PC-9 (cell line): Measurements from ENCODE around the gene CCM2L. TPM values are rescaled to one million over a fixed set of nuclear protein-coding genes. Genes with fewer than 3 reads are reported as not detected.

Experiments
- BruUV-seq: library from RNA; stranded (reverse); fragments of 400-500 nt; replicated peaks from 2 replicates; lab custom pipeline; 2021; lab: Mats Ljungman, UMichigan
- CTCF ChIA-PET: fragments of 300-600 bp; sonication (Branson Sonifier 250); formaldehyde crosslinking; loops from one replicate; lab custom pipeline; 2022; ENCODE audit warnings: antibody characterized with exemption; lab: Charles Lee
- POLR2A ChIA-PET: fragments of 300-600 bp; sonication (Branson Sonifier 250); formaldehyde crosslinking; loops from one replicate; lab custom pipeline; 2022; ENCODE audit warnings: antibody characterized with exemption; ENCODE audit not compliant: unreplicated experiment; lab: Charles Lee
- DNase-seq, 2 experiments: peaks; one replicate each; pipeline versions ENCODE4 v3.0.0 to v3.0.0-alpha.2; 2015 to 2022; ENCODE audit warnings: mixed read lengths in 1 of 2
- H2AFZ ChIP-seq: fragments of 200-600 bp; sonication (generic); 2 replicates; pipeline ENCODE4 v1.8.1; 2017; ENCODE audit warnings: antibody characterized with exemption
- H3F3A ChIP-seq: fragments of 200-600 bp; sonication (generic); 2 replicates; pipeline ENCODE4 v1.8.1; 2017; ENCODE audit warnings: antibody characterized with exemption, mild to moderate bottlenecking, low read depth; ENCODE audit not compliant: insufficient read depth
- H3K27ac ChIP-seq: fragments of 200-600 bp; sonication (generic); 2 replicates; pipeline ENCODE4 v1.6.1; 2016; ENCODE audit warnings: mixed run types
- H3K27me3 ChIP-seq: fragments of 200-600 bp; sonication (generic); 2 replicates; pipeline ENCODE4 v1.6.1; 2016; ENCODE audit warnings: low read depth, mixed run types; ENCODE audit not compliant: insufficient read depth
- H3K36me3 ChIP-seq: fragments of 200-600 bp; sonication (generic); 2 replicates; pipeline ENCODE4 v1.6.1; 2016; ENCODE audit warnings: low read depth, mixed run types
- H3K4me1 ChIP-seq: fragments of 200-600 bp; sonication (generic); replicated peaks from 2 replicates; pipeline ENCODE4 v1.6.1; 2016; ENCODE audit warnings: mixed run types; ENCODE audit not compliant: insufficient read depth
- H3K4me2 ChIP-seq: fragments of 200-600 bp; sonication (generic); 2 replicates; pipeline ENCODE4 v1.6.1; 2017; ENCODE audit warnings: mixed run types
- H3K4me3 ChIP-seq: fragments of 200-600 bp; sonication (generic); 2 replicates; pipeline ENCODE4 v1.6.1; 2016; ENCODE audit warnings: mixed run types
- H3K79me2 ChIP-seq: fragments of 200-600 bp; sonication (generic); 2 replicates; pipeline ENCODE4 v1.6.1; 2017; ENCODE audit warnings: low read depth, mixed run types
- H3K9me2 ChIP-seq: fragments of 200-600 bp; sonication (generic); 2 replicates; pipeline ENCODE4 v1.8.1; 2017; ENCODE audit warnings: mild to moderate bottlenecking; ENCODE audit not compliant: insufficient read depth
- H3K9me3 ChIP-seq: fragments of 200-600 bp; sonication (generic); 2 replicates; pipeline ENCODE4 v1.8.1; 2016; ENCODE audit warnings: low read depth; ENCODE audit not compliant: insufficient read depth
- H4K20me1 ChIP-seq: fragments of 200-600 bp; sonication (generic); 2 replicates; pipeline ENCODE4 v1.8.1; 2017; ENCODE audit not compliant: insufficient read depth
- EZH2 ChIP-seq: fragments of 200-600 bp; sonication (generic); IDR thresholded peaks from 2 replicates; pipeline ENCODE4 v1.8.0; 2017; ENCODE audit warnings: antibody characterized with exemption, low read depth
- intact Hi-C: fragments of 100-400 bp; cut with micrococcal nuclease; formaldehyde crosslinking; loops from one replicate; pipeline ENCODE4 v1.10.0; 2022; ENCODE audit not compliant: unreplicated experiment
- total RNA-seq: library from RNA; stranded (reverse); gene quantifications from 2 replicates; pipeline ENCODE4 v1.2.3, GENCODE V29; 2021
- TF ChIP-seq, protein P1 (sequence below): fragments of 200-600 bp; sonication (generic); conservative IDR thresholded peaks from 2 replicates; pipeline ENCODE4 v1.6.1; 2017; ENCODE audit warnings: mixed run types, antibody characterized with exemption, mild to moderate bottlenecking, moderate library complexity

CCM2L gene
- total RNA-seq, 1 experiment from 2014 or later: 0.31 TPM

DNA sequence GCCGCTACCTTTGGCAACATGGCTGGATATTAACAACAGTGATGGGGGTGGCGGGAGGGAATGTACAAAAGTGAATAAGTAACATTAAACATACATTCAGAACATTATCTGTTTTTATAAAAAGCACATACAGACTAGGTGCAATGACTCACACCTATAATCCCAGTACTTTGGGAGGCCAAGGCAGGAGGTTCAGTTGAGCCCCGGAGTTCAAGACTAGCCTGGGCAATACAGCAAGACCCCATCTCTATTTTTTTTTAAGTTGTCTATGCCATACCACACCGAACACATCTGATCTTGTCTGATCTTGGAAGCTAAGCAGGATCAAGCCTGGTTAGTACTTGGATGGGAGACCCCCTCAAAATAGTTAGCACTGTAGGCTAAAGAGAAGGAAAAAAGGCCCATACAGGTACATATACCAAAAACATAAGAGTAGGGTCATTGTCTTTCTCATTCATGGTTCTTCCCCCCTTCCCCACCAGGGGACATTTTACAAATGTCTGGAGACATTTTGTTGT lies 40.1 kb downstream of the CCM2L start:
- intact Hi-C loops: no loop called here
- no peak overlapping the region for H3K27ac ChIP-seq
- H3K79me2 ChIP-seq: no peaks in the 10 kb centered on the region
- no peaks in the 10 kb centered on the region for H3F3A ChIP-seq
- H3K27me3 ChIP-seq: peaks cover 70% of the 10 kb centered on the region
- H3K4me3 ChIP-seq: no peak overlapping the region
- H3K36me3 ChIP-seq: no peaks in the 10 kb centered on the region
- ChIA-PET POLR2A (no interaction called here), CTCF (no interaction called here)
- H3K4me2 ChIP-seq: no peak overlapping the region
- no peaks in the 10 kb centered on the region for H3K9me2 ChIP-seq
- H3K4me1 ChIP-seq: no peaks in the 10 kb centered on the region
- no TSS peak for BruUV-seq
- no peak for TF ChIP-seq EZH2
- TF ChIP-seq, protein P1, sequence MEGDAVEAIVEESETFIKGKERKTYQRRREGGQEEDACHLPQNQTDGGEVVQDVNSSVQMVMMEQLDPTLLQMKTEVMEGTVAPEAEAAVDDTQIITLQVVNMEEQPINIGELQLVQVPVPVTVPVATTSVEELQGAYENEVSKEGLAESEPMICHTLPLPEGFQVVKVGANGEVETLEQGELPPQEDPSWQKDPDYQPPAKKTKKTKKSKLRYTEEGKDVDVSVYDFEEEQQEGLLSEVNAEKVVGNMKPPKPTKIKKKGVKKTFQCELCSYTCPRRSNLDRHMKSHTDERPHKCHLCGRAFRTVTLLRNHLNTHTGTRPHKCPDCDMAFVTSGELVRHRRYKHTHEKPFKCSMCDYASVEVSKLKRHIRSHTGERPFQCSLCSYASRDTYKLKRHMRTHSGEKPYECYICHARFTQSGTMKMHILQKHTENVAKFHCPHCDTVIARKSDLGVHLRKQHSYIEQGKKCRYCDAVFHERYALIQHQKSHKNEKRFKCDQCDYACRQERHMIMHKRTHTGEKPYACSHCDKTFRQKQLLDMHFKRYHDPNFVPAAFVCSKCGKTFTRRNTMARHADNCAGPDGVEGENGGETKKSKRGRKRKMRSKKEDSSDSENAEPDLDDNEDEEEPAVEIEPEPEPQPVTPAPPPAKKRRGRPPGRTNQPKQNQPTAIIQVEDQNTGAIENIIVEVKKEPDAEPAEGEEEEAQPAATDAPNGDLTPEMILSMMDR: no peak
- no peak for DNase-seq
- H2AFZ ChIP-seq: no peak overlapping the region
- no peaks in the 10 kb centered on the region; the same call in 1 of the 2 replicates for H4K20me1 ChIP-seq
- no peaks in the 10 kb centered on the region for H3K9me3 ChIP-seq

DNA sequence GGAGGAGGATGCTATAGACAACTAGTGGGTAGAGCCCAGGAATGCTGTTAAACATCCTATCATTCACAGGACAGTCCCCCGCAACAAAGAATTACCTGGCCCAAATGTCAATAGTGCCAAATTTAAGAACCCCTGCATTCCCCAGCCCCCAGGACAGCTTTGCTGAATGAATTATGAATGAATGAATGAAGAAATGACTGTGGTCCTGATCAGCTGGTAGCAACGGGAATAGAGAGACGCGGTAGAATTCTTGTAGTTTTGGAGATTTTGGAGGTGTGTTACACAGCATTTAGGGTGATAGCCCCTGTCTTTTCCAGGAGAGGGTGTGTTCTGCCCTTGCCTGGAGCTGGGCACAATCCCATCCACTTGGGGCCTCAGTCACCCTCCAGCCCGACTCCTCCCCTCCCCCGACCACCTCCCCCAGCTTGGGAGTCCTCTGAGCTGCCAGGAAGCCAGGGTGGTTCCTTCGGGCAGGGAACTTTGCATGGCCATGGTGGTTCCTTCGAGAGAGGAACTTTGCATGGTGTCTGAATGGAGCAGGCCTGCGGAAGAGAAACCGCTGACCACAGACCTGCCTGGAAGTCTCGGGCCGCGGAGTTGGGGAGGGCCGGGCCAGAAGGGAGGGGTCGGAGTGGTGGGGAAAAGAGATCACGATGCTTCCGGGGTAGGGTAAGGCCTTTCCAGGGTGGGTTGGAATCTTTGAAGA lies 40.8 kb downstream of the CCM2L start:
- no peaks in the 10 kb centered on the region for H3K9me3 ChIP-seq
- no peak overlapping the region for H3K4me2 ChIP-seq
- ChIA-PET CTCF (no interaction called here), POLR2A (no interaction called here)
- no peak for DNase-seq
- H3K27me3 ChIP-seq: peaks cover 75% of the 10 kb centered on the region
- no peaks in the 10 kb centered on the region for H3K9me2 ChIP-seq
- no peaks in the 10 kb centered on the region for H3K36me3 ChIP-seq
- H3K4me1 ChIP-seq: no peaks in the 10 kb centered on the region
- BruUV-seq: no TSS peak
- no peaks in the 10 kb centered on the region for H3F3A ChIP-seq
- no peaks in the 10 kb centered on the region for H3K79me2 ChIP-seq
- H2AFZ ChIP-seq: no peak overlapping the region
- no peaks in the 10 kb centered on the region; the same call in 1 of the 2 replicates for H4K20me1 ChIP-seq
- TF ChIP-seq, protein P1: no peak
- TF ChIP-seq EZH2: no peak
- no peak overlapping the region for H3K4me3 ChIP-seq
- intact Hi-C loops: no loop called here
- H3K27ac ChIP-seq: no peak overlapping the region

DNA sequence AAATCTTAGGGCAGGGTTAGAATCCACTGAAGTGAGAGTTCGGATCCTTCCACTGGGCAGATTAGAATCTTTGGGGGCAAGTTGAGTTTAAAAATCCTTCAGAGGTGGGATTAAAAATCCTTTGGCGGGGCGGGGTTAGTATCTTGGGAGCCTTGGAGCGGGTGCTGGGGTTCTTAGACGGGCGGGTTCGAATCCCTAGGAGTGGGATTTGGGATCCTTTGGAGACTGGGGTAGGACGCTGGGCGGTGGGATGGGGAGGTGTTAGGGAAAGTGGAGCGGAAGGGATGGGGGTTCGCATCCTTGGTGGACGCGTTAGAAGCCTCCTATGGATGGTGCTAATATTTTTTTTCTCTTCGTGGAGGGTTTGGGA lies 41.5 kb downstream of the CCM2L start:
- Histone ChIP-seq H3K4me3 (no peak overlapping the region), H3K79me2 (no peaks in the 10 kb centered on the region), H3F3A (no peaks in the 10 kb centered on the region), H2AFZ (no peak overlapping the region), H3K9me2 (no peaks in the 10 kb centered on the region), H3K4me2 (no peak overlapping the region), H4K20me1 (no peaks in the 10 kb centered on the region; the same call in 1 of the 2 replicates), H3K36me3 (no peaks in the 10 kb centered on the region), H3K27me3 (peaks cover 76% of the 10 kb centered on the region), H3K9me3 (no peaks in the 10 kb centered on the region), H3K4me1 (no peaks in the 10 kb centered on the region), H3K27ac (no peak overlapping the region)
- ChIA-PET CTCF (no interaction called here), POLR2A (no interaction called here)
- no peak for DNase-seq
- BruUV-seq: no TSS peak
- intact Hi-C loops: no loop called here
- no peak for TF ChIP-seq EZH2
- TF ChIP-seq, protein P1: no peak
